OCI-LY7 (cell line): Measurements from ENCODE around the gene STXBP5.

Experiments
- CTCF ChIP-seq: fragments of 200-600 bp; sonication (generic); conservative IDR thresholded peaks from 2 replicates; pipeline ENCODE4 v1.5.1; 2014; ENCODE audit warnings: mild to moderate bottlenecking, antibody characterized with exemption, low read length, moderate library complexity, mixed read lengths
- EZH2phosphoT487 ChIP-seq: fragments of 200-600 bp; sonication (generic); IDR thresholded peaks from 2 replicates; pipeline ENCODE4 v1.6.1; 2018; ENCODE audit warnings: low read depth, borderline replicate concordance, mild to moderate bottlenecking, mixed run types, antibody characterized with exemption, low read length, moderate library complexity, mixed read lengths

DNA sequence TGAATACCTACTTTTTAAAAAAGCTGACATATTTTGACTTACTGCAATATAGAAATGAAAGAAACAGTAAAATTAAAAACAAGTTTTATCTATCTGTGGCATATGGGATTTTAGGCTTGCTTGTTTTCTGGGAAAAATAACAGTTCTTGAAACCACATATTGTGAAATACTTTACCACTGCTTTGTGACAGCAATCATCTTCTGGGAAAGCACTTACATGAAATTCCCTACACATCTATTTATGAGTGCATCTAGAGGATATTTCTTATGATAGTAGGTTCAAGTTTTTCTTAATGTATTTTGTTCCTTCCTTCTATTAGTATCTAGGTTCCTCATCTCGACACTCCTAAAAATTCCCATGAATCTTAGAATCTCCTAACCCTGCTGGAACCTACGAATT, 75.2 kb downstream of the STXBP5 start:
- no peak for TF ChIP-seq CTCF
- no peak for TF ChIP-seq EZH2phosphoT487
